K562 (cell line): ENCODE measurements around the gene ASPG. TPM values are rescaled to one million over a fixed set of nuclear protein-coding genes. Genes with fewer than 3 reads are reported as not detected.

Experiments
- BRCA1 ChIP-seq, 2 experiments: fragments of 450-650 bp in 1 of 2; sonication (generic) in 1 of 2; formaldehyde crosslinking in 1 of 2; IDR thresholded peaks; 2 replicates each; pipeline versions ENCODE4 v1.5.0 to v1.6.1; 2017 to 2020; ENCODE audit warnings: mild to moderate bottlenecking in 1 of 2, missing genetic modification reagents in 1 of 2
- GATAD2A ChIP-seq: fragments of 450-650 bp; IDR thresholded peaks from 2 replicates; pipeline ENCODE4 v1.6.1; 2017
- MAFG ChIP-seq: fragments of 450-650 bp; conservative IDR thresholded peaks from 2 replicates; pipeline ENCODE4 v1.6.1; 2016; ENCODE audit warnings: missing genetic modification characterization, missing compliant biosample characterization
- MAZ ChIP-seq, 2 experiments: fragments of 450-650 bp in 1 of 2; sonication (generic) in 1 of 2; formaldehyde crosslinking; IDR thresholded peaks in 1 of 2; conservative IDR thresholded peaks in 1 of 2; 2 replicates each; pipeline versions ENCODE4 v1.4.0 to v1.5.0; 2020; ENCODE audit warnings: mild to moderate bottlenecking in 1 of 2, missing genetic modification reagents in 1 of 2
- MTF1 ChIP-seq: fragments of 250-450 bp; sonication (Bioruptor Pico); IDR thresholded peaks from 2 replicates; pipeline ENCODE4 v1.9.0; 2021; ENCODE audit warnings: moderate library complexity, mild to moderate bottlenecking, inconsistent platforms, borderline replicate concordance
- NBN ChIP-seq: fragments of 450-650 bp; IDR thresholded peaks from 2 replicates; pipeline ENCODE4 v1.6.1; 2016; ENCODE audit warnings: low read depth, mild to moderate bottlenecking
- NCOA4 ChIP-seq: fragments of 450-650 bp; IDR thresholded peaks from 2 replicates; pipeline ENCODE4 v1.6.1; 2018; ENCODE audit warnings: mild to moderate bottlenecking; ENCODE audit not compliant: partially characterized antibody
- PHF20 ChIP-seq: fragments of 450-650 bp; IDR thresholded peaks from 2 replicates; pipeline ENCODE4 v1.6.1; 2018; ENCODE audit not compliant: partially characterized antibody
- SMAD1 ChIP-seq: fragments of 150-350 bp; IDR thresholded peaks from 2 replicates; pipeline ENCODE4 v1.6.1; 2014; ENCODE audit warnings: low read length, low read depth; ENCODE audit not compliant: partially characterized antibody
- U2AF1 ChIP-seq: fragments of 200-400 bp; formaldehyde crosslinking; optimal IDR thresholded peaks from 2 replicates; pipeline ENCODE3; 2017; ENCODE audit warnings: mild to moderate bottlenecking, low read depth, low read length, moderate library complexity
- ZNF699 ChIP-seq: fragments of 250-450 bp; sonication (Bioruptor Pico); IDR thresholded peaks from 2 replicates; pipeline ENCODE4 v1.8.0; 2021; ENCODE audit warnings: mild to moderate bottlenecking, moderate library complexity; ENCODE audit not compliant: insufficient replicate concordance
- polyA plus RNA-seq, 8 experiments: library from polyadenylated mRNA; depleted of rRNA in 4 of 8; stranded (reverse) in 5 of 8; unstranded in 3 of 8; fragments of >200 nt; fragmentation: Nextera tagmentation in 2 of 8; fragmentation: Illumina TruSeq in 1 of 8; extraction: Ambion mirVana in 2 of 8; extraction: Trizol in 1 of 8; gene quantifications; 2 replicates each; pipeline versions ENCODE4 v1.2.1 to v1.2.3, GENCODE V29; 2011 to 2014; ENCODE audit warnings: inconsistent platforms in 1 of 8, missing spikeins in 1 of 8
- total RNA-seq, 7 experiments: library from RNA; depleted of rRNA in 6 of 7; stranded (reverse); fragments of >200 nt in 6 of 7; fragmentation: Illumina TruSeq in 2 of 7; extraction: Trizol in 2 of 7; gene quantifications; 2 replicates each; pipeline versions ENCODE4 v1.2.1 to v1.2.3, GENCODE V29; 2011 to 2021; ENCODE audit warnings: low replicate concordance in 1 of 7
- TF ChIP-seq, protein P1 (sequence below): fragments of 150-350 bp; conservative IDR thresholded peaks from 2 replicates; pipeline ENCODE4 v1.6.1; 2014; ENCODE audit warnings: low read length
- TF ChIP-seq, protein P2 (sequence below), 2 experiments: fragments of 450-650 bp; formaldehyde crosslinking in 1 of 2; IDR thresholded peaks; 2 replicates each; pipeline versions ENCODE4 v1.4.0 to v1.6.1; 2014 to 2020; ENCODE audit warnings: mild to moderate bottlenecking in 2 of 2, borderline replicate concordance in 1 of 2, low read depth in 1 of 2
- TF ChIP-seq, protein P3 (sequence below): sonication (generic); formaldehyde crosslinking; IDR thresholded peaks from 2 replicates; pipeline ENCODE4 v1.8.0; 2022; ENCODE audit warnings: missing genetic modification reagents, mild to moderate bottlenecking, moderate library complexity, borderline replicate concordance

The ASPG gene
- total and polyA plus RNA-seq, 9 of the 15 experiments (the other 6 are each of a cell fraction or from before 2014, with no cell fraction given): 0.18 TPM; not detected in 8

DNA sequence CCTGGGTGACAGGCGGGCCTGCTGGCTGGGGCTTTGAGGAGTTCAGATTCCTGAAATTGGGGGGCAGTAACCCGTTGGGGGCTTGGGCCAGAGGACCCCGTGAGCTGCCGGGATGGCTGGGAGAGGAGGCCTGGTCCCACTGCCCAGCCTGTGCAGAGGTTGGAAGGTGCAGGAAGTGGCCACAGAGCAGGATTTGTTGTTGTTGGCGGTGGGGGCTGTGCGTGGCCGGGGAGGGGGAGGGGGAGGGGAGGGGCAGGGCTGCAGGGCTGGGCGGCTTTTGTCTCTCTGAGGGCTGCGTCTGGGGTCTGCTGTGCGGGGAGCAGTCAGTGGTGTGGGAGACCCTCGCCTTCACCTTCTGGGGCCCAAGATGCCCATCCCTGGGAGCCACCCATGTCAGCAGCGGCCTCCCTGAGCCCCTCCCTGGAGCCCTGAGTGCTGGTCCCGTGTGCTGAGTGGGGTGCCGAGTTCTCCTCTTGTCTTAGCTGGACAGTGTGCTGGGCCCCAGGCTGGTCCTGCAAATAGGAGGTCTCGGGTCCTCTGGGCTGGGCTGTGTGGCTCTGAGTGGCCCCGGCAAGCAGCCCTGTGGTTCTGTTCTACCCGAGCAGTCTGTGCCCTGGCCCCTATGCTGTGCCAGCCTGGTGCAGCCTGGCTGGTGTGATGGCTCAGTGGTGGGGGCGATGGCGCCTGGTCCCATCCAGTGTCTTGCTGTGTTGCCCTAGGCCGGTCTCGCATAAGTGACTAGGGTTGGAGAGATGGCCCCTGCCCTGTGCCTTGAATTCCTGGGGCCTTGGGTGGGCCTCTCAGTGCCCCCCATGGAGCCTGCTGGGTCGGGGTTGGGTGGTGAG, 63.2 kb downstream of the ASPG start (continued):
- TF ChIP-seq MTF1 (CRISPR knock-in tag) (no peak), BRCA1 (IDR thresholded peaks at IDR 0.05) (no peak), BRCA1 (CRISPR knock-in tag; IDR thresholded peaks at IDR 0.05) (no peak), PHF20 (no peak), U2AF1 (no peak), NCOA4 (no peak), MAZ (CRISPR knock-in tag; conservative IDR thresholded peaks at IDR 0.05 in 1 of 2, IDR thresholded peaks at IDR 0.05 in 1 of 2) (no peak), ZNF699 (CRISPR knock-in tag) (no peak), NBN (no peak), MAFG (tag) (no peak), SMAD1 (no peak), GATAD2A (no peak)
- TF ChIP-seq, protein P1, sequence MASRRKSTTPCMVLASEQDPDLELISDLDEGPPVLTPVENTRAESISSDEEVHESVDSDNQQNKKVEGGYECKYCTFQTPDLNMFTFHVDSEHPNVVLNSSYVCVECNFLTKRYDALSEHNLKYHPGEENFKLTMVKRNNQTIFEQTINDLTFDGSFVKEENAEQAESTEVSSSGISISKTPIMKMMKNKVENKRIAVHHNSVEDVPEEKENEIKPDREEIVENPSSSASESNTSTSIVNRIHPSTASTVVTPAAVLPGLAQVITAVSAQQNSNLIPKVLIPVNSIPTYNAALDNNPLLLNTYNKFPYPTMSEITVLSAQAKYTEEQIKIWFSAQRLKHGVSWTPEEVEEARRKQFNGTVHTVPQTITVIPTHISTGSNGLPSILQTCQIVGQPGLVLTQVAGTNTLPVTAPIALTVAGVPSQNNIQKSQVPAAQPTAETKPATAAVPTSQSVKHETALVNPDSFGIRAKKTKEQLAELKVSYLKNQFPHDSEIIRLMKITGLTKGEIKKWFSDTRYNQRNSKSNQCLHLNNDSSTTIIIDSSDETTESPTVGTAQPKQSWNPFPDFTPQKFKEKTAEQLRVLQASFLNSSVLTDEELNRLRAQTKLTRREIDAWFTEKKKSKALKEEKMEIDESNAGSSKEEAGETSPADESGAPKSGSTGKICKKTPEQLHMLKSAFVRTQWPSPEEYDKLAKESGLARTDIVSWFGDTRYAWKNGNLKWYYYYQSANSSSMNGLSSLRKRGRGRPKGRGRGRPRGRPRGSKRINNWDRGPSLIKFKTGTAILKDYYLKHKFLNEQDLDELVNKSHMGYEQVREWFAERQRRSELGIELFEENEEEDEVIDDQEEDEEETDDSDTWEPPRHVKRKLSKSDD: no peak
- TF ChIP-seq, protein P2, sequence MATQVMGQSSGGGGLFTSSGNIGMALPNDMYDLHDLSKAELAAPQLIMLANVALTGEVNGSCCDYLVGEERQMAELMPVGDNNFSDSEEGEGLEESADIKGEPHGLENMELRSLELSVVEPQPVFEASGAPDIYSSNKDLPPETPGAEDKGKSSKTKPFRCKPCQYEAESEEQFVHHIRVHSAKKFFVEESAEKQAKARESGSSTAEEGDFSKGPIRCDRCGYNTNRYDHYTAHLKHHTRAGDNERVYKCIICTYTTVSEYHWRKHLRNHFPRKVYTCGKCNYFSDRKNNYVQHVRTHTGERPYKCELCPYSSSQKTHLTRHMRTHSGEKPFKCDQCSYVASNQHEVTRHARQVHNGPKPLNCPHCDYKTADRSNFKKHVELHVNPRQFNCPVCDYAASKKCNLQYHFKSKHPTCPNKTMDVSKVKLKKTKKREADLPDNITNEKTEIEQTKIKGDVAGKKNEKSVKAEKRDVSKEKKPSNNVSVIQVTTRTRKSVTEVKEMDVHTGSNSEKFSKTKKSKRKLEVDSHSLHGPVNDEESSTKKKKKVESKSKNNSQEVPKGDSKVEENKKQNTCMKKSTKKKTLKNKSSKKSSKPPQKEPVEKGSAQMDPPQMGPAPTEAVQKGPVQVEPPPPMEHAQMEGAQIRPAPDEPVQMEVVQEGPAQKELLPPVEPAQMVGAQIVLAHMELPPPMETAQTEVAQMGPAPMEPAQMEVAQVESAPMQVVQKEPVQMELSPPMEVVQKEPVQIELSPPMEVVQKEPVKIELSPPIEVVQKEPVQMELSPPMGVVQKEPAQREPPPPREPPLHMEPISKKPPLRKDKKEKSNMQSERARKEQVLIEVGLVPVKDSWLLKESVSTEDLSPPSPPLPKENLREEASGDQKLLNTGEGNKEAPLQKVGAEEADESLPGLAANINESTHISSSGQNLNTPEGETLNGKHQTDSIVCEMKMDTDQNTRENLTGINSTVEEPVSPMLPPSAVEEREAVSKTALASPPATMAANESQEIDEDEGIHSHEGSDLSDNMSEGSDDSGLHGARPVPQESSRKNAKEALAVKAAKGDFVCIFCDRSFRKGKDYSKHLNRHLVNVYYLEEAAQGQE (IDR thresholded peaks at IDR 0.05; ENCODE audit: borderline replicate concordance): no peak
- TF ChIP-seq, protein P2 (CRISPR knock-in tag; IDR thresholded peaks at IDR 0.05; ENCODE audit: low read depth): no peak
- TF ChIP-seq, protein P3, sequence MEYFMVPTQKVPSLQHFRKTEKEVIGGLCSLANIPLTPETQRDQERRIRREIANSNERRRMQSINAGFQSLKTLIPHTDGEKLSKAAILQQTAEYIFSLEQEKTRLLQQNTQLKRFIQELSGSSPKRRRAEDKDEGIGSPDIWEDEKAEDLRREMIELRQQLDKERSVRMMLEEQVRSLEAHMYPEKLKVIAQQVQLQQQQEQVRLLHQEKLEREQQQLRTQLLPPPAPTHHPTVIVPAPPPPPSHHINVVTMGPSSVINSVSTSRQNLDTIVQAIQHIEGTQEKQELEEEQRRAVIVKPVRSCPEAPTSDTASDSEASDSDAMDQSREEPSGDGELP (CRISPR knock-in tag): no peak
- TF ChIP-seq, all 486 proteins: peak for 0
